HG02973 (cell line): Measurements from ENCODE around the gene CFAP299.

ENCODE experiments used
- ATAC-seq: cut with Tn5 transposase; IDR thresholded peaks from one replicate; pipeline ENCODE4 v1.9.1; 2021; ENCODE audit warnings: moderate library complexity; ENCODE audit not compliant: unreplicated experiment

CFAP299 gene

GRCh38 chr4:80495865-80496264 lies 160.3 kb downstream of the CFAP299 start:
- ATAC-seq, result no peak

GRCh38 chr4:80498725-80499124 lies 163.2 kb downstream of the CFAP299 start:
- ATAC-seq, result no peak

GRCh38 chr4:80500613-80501012 lies 165.1 kb downstream of the CFAP299 start:
- ATAC-seq, result no peak

GRCh38 chr4:80507077-80507476 lies 171.5 kb downstream of the CFAP299 start:
- no peak for ATAC-seq

- ATAC-seq, result peak; percentile 69
These were observed 172.0 kb downstream of the CFAP299 start for GRCh38 chr4:80507507-80507906.

GRCh38 chr4:80515496-80515895 lies 180.0 kb downstream of the CFAP299 start:
- ATAC-seq, result no peak

- ATAC-seq, result no peak
These were observed 185.9 kb downstream of the CFAP299 start for GRCh38 chr4:80521438-80521837.

GRCh38 chr4:80526697-80527096 lies 191.2 kb downstream of the CFAP299 start:
- ATAC-seq, result no peak

- ATAC-seq, result no peak
These were observed 193.5 kb downstream of the CFAP299 start for GRCh38 chr4:80529026-80529425.

- no peak for ATAC-seq
These were observed 197.3 kb downstream of the CFAP299 start for GRCh38 chr4:80532674-80533333.

GRCh38 chr4:80535551-80535950 lies 200.0 kb downstream of the CFAP299 start:
- no peak for ATAC-seq

GRCh38 chr4:80538276-80538926 lies 202.9 kb downstream of the CFAP299 start:
- no peak for ATAC-seq

- ATAC-seq, result no peak
These were observed 203.7 kb downstream of the CFAP299 start for GRCh38 chr4:80539190-80539589.

GRCh38 chr4:80540349-80540748 lies 204.8 kb downstream of the CFAP299 start:
- ATAC-seq, result no peak

- ATAC-seq, result peak; percentile 96
These were observed 205.4 kb downstream of the CFAP299 start for GRCh38 chr4:80540785-80541469.

- no peak for ATAC-seq
These were observed 207.2 kb downstream of the CFAP299 start for GRCh38 chr4:80542747-80543146.

- no peak for ATAC-seq
These were observed 224.8 kb downstream of the CFAP299 start for GRCh38 chr4:80560337-80560736.

GRCh38 chr4:80566203-80566872 lies 230.8 kb downstream of the CFAP299 start:
- no peak for ATAC-seq

GRCh38 chr4:80568891-80569290 lies 233.4 kb downstream of the CFAP299 start:
- ATAC-seq, result no peak

- ATAC-seq, result no peak
These were observed 241.3 kb downstream of the CFAP299 start for GRCh38 chr4:80576796-80577195.

- no peak for ATAC-seq
These were observed 242.5 kb downstream of the CFAP299 start for GRCh38 chr4:80578001-80578400.

GRCh38 chr4:80585542-80585941 lies 250.0 kb downstream of the CFAP299 start:
- ATAC-seq, result no peak
